VCaP (cell line): ENCODE data around the gene DDC.
A peak's percentile ranks its signal among the peaks of the same experiment; 100 is the strongest.

Experiments used
- H3K27ac ChIP-seq: fragments of 450-650 bp; 2 replicates; pipeline ENCODE4 v1.5.1; 2017
- TF ChIP-seq, protein P1 (sequence below): fragments of 450-650 bp; conservative IDR thresholded peaks from 2 replicates; pipeline ENCODE4 v1.5.1; 2017; ENCODE audit warnings: mild to moderate bottlenecking, moderate library complexity

Gene DDC

DNA sequence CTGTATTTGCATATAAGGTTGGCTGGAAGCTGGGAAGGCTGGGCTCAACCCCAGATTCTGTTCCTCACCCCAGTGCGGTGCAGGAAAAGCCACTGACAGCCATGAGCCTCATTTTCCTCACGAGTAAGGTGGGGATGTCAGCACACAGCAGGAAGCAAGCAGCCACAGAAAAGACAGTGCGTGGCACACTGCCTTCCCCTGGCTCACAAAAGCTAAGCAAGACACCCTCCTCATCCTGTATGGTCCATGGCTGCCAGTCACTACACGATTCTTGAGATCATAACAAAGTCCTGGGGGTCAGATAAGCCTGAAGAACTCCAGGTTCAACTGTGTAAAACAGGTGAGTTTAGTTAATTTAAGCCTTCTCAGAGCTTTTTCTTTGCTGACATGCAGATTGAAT, 28.9 kb upstream of the DDC start:
- TF ChIP-seq, protein P1, sequence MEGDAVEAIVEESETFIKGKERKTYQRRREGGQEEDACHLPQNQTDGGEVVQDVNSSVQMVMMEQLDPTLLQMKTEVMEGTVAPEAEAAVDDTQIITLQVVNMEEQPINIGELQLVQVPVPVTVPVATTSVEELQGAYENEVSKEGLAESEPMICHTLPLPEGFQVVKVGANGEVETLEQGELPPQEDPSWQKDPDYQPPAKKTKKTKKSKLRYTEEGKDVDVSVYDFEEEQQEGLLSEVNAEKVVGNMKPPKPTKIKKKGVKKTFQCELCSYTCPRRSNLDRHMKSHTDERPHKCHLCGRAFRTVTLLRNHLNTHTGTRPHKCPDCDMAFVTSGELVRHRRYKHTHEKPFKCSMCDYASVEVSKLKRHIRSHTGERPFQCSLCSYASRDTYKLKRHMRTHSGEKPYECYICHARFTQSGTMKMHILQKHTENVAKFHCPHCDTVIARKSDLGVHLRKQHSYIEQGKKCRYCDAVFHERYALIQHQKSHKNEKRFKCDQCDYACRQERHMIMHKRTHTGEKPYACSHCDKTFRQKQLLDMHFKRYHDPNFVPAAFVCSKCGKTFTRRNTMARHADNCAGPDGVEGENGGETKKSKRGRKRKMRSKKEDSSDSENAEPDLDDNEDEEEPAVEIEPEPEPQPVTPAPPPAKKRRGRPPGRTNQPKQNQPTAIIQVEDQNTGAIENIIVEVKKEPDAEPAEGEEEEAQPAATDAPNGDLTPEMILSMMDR = no peak
- H3K27ac ChIP-seq = no peak overlapping the region

DNA sequence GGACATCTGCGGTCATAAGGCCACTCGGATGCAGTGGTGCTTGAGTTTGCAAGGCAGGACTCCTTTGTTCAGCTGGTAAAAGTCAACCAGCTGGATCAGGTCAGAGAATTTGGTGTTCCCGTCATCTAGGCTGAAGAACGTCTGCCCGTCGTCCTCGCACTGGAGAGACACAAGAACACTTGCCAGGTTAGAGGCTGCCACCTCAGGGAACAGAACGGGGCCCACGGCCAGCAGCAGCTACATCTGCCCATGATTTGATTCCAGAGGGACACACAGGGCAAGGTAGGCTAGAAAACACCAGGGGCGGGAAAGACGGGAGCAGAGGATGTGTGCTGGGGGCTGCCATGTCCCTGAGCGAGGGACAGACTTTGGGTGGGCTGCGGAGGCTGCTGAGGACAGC, 27.7 kb upstream of the DDC start:
- no peak overlapping the region for H3K27ac ChIP-seq
- TF ChIP-seq, protein P1 = no peak

DNA sequence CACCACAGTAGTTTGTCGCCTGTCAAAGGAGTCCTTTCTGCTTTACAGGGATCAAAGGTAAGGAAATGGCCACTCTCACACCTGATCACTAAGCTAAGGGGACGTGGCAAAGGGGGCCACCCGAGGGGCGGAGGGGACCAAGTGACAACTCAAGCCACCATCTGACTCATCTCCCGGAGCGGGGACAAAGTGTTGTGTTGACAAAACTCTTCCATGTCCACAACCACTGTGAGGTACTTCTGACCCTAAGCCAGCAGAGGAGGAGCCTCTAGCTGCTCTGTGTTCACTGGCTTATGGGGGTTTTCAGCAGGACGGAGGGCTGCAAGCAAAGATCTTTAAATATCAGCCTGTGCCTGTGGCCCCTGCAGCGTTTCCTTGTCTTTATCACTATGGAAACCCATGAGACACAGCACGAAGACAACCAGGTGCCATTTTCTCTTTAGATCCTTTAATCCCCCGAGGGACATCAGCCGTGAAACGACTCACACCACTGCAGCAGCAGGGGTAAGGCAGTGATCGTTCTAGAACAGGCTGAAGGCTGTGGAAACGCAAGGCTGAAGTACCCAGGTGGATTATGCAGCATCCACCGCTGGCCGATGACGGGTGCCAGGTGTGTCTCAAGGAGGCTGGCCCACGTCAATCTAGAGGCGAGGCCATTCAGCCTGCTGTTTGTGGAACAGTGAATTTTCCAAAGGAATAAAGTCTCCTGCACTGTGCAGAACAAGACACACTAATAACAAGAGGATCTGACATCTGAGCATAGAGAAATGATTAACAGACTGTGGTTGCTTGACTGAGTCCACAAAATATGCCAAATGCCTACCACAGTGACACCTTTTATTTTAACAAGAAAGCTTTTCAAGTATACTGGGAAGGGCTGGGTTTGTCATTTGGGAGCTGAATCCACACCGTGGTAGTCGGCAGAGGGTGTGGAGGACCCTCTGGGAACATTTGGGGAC, 26.6 kb upstream of the DDC start:
- H3K27ac ChIP-seq = no peak overlapping the region

DNA sequence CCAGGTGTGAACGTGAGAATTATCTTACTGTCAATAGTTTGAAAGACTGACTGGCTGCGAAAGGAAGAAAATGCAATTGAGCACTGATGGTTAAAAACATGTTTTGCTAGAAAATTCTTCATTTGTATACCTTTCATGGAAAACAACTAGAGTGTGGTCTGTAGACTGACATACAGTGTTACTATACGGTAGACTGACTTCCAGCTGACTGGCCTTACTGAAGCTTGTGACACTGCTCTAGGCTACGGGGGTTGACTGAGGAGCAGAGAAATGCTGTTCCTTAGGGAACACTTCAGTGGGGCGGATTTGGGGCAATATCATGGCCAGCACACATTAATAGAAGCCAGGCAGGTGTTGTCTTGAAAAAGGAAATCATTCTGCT, 25.9 kb upstream of the DDC start:
- TF ChIP-seq, protein P1 = no peak
- H3K27ac ChIP-seq = no peak overlapping the region

More for the DNA sequence above, 26.6 kb upstream of the DDC start:
- TF ChIP-seq, protein P1 = no peak

DNA sequence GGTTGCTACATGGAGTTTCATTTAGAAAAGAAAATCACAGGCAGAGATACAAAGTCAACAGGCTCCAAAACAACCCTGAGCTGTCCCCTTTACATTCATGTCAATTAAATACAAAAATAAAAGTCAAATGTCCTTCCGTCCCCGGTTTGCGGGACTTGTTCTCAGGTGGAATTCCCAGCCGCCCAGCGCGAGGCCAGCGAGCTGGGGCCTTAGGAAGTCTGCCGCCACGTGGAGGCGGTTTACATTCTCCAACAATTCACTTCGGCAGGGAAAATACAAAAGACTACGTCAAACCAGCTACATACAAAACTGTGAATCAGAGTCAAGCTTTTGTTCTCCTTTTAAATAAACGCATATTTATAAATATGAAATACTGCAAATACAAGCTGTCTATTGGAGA, 25.3 kb upstream of the DDC start:
- H3K27ac ChIP-seq = no peak overlapping the region
- TF ChIP-seq, protein P1 = no peak

DNA sequence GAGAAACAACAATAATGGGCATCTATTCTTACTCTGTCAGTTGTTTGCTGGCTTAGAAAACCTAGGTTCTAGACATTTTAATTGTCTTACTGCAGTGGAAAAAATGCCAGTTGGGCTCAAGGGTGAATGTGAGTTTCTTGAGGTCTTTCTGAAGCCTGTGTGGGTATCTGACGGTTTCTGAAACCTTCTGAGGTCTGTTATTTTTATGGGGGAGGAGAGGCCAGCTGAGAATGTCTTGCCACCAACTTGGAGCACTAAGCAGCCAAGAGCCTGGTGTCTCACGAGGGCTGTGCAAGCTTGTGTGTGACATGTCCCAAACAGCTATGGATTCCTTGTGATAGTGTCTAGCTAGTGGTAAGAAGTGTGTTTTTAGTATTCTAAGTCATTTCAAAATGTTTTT, 24.2 kb upstream of the DDC start:
- no peak overlapping the region for H3K27ac ChIP-seq
- TF ChIP-seq, protein P1 = no peak

DNA sequence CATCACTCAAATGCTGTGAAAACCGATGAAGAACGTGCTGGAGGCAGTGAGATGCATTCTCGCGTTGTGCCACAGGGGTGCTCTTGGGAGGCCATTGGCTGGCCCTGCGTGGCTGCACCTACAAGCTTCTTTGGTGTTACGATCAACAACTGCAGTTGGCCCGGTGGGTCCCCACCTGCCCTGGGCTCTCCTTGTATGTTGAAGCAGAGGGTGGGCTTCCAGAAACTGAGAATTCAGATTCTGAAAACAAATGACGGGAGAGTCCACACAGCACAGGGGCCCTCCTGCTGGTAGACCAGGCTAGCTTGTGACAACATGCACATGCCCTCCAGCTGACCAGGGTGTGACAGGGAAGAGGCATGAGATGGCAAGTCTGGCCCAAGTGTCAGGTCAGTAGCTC, 23.7 kb upstream of the DDC start:
- TF ChIP-seq, protein P1 = peak; percentile 31; the same call in 1 of the 2 replicates
- no peak overlapping the region for H3K27ac ChIP-seq
